SK-N-SH (cell line): Measurements from ENCODE around the gene PCDHB14. TPM values are rescaled to one million over a fixed set of nuclear protein-coding genes. Genes with fewer than 3 reads are reported as not detected.
"Not testable (repeated sequence)": the region's sequence is repeated elsewhere in the genome, so short reads cannot be mapped to it uniquely, and the experiment has no call there.

Experiments
- CTCF ChIA-PET: fragments of 300-600, 350-600 bp; formaldehyde crosslinking; extraction: SDS; loops from one replicate; lab custom pipeline; 2021; lab: Yijun Ruan, JAX
- POLR2A ChIA-PET: fragments of 350-600 bp; sonication (Branson Sonifier 250); formaldehyde crosslinking; extraction: SDS; loops from one replicate; lab custom pipeline; 2020; ENCODE audit warnings: antibody characterized with exemption, inconsistent platforms; lab: Yijun Ruan, JAX
- DNase-seq: peaks from one replicate; pipeline ENCODE4 v3.0.0; 2012
- H2AFZ ChIP-seq: fragments of 200-600 bp; sonication (generic); 2 replicates; pipeline ENCODE4 v1.8.1; 2016; ENCODE audit warnings: antibody characterized with exemption, mild to moderate bottlenecking, low read depth
- H3F3A ChIP-seq: fragments of 200-600 bp; sonication (generic); replicated peaks from 2 replicates; pipeline ENCODE3; 2016; ENCODE audit warnings: antibody characterized with exemption, mild to moderate bottlenecking; ENCODE audit not compliant: insufficient read depth
- H3K27ac ChIP-seq, 2 experiments: fragments of 200-500 bp in 1 of 2; fragments of 200-600 bp in 1 of 2; sonication (Bioruptor generic) in 1 of 2; sonication (generic), shearing (Covaris generic) in 1 of 2; 2 replicates each; pipeline versions ENCODE4 v1.5.1 to v1.6.1; 2014 to 2016; ENCODE audit warnings: low read depth in 2 of 2, inconsistent platforms in 1 of 2, low read length in 1 of 2, mild to moderate bottlenecking in 1 of 2, mixed read lengths in 1 of 2
- H3K27me3 ChIP-seq: fragments of 200-600 bp; sonication (generic), shearing (Covaris generic); 2 replicates; pipeline ENCODE4 v1.6.1; 2016; ENCODE audit warnings: mixed run types; ENCODE audit not compliant: insufficient read depth
- H3K36me3 ChIP-seq, 2 experiments: fragments of 200-500 bp in 1 of 2; fragments of 200-600 bp in 1 of 2; sonication (Bioruptor generic) in 1 of 2; sonication (generic) in 1 of 2; replicated peaks in 1 of 2; 2 replicates each; pipeline versions ENCODE3 to v1.5.1; 2014 to 2016; ENCODE audit warnings: low read length in 1 of 2, mild to moderate bottlenecking in 1 of 2; ENCODE audit not compliant: insufficient read depth in 2 of 2, control insufficient read depth in 1 of 2
- H3K4me1 ChIP-seq, 2 experiments: fragments of 200-500 bp in 1 of 2; fragments of 200-600 bp in 1 of 2; sonication (Bioruptor generic) in 1 of 2; sonication (generic), shearing (Covaris generic) in 1 of 2; 2 replicates each; pipeline versions ENCODE4 v1.5.1 to v1.6.1; 2014 to 2016; ENCODE audit warnings: low read depth in 1 of 2, low read length in 1 of 2, mixed run types in 1 of 2; ENCODE audit not compliant: insufficient read depth in 2 of 2, control insufficient read depth in 1 of 2
- H3K4me2 ChIP-seq: fragments of 200-600 bp; sonication (generic), shearing (Covaris generic); 2 replicates; pipeline ENCODE4 v1.6.1; 2017; ENCODE audit warnings: mixed run types
- H3K4me3 ChIP-seq, 2 experiments: fragments of 200-500 bp in 1 of 2; fragments of 200-600 bp in 1 of 2; sonication (Bioruptor generic) in 1 of 2; sonication (generic), shearing (Covaris generic) in 1 of 2; 2 replicates each; pipeline versions ENCODE4 v1.5.1 to v1.8.1; 2014 to 2016; ENCODE audit warnings: low read depth in 2 of 2, inconsistent platforms in 1 of 2, low read length in 1 of 2, mild to moderate bottlenecking in 1 of 2, mixed read lengths in 1 of 2, moderate library complexity in 1 of 2
- H3K79me2 ChIP-seq: fragments of 200-600 bp; sonication (generic); 2 replicates; pipeline ENCODE4 v1.8.1; 2017; ENCODE audit warnings: mild to moderate bottlenecking; ENCODE audit not compliant: insufficient read depth
- H3K9ac ChIP-seq: fragments of 200-600 bp; sonication (generic); 2 replicates; pipeline ENCODE4 v1.6.1; 2017; ENCODE audit warnings: mixed run types
- H3K9me2 ChIP-seq: fragments of 200-600 bp; sonication (generic); 2 replicates; pipeline ENCODE4 v1.6.1; 2017; ENCODE audit warnings: mixed run types
- H3K9me3 ChIP-seq: fragments of 200-600 bp; sonication (generic); 2 replicates; pipeline ENCODE4 v1.6.1; 2017; ENCODE audit warnings: mixed run types, mild to moderate bottlenecking, moderate library complexity
- H4K20me1 ChIP-seq: fragments of 200-600 bp; sonication (generic); 2 replicates; pipeline ENCODE4 v1.6.1; 2017; ENCODE audit warnings: mild to moderate bottlenecking, mixed run types; ENCODE audit not compliant: insufficient read depth
- CTCF ChIP-seq: fragments of 200-600 bp; sonication (generic); IDR thresholded peaks from 2 replicates; pipeline ENCODE4 v1.6.1; 2017; ENCODE audit warnings: antibody characterized with exemption, mild to moderate bottlenecking, moderate library complexity
- FOSL2 ChIP-seq: IDR thresholded peaks from 2 replicates; pipeline ENCODE4 v1.4.0; 2012; ENCODE audit warnings: low read depth, mild to moderate bottlenecking, moderate library complexity, borderline replicate concordance
- FOXJ3 ChIP-seq: sonication (generic); formaldehyde crosslinking; IDR thresholded peaks from 2 replicates; pipeline ENCODE4 v1.5.1; 2020; ENCODE audit warnings: mild to moderate bottlenecking, missing genetic modification reagents
- GABPA ChIP-seq: IDR thresholded peaks from 2 replicates; pipeline ENCODE4 v1.4.0; 2012; ENCODE audit warnings: low read depth, mild to moderate bottlenecking
- MAX ChIP-seq: IDR thresholded peaks from 2 replicates; pipeline ENCODE4 v1.4.0; 2012; ENCODE audit warnings: low read depth
- NFIC ChIP-seq: IDR thresholded peaks from 2 replicates; pipeline ENCODE4 v1.4.0; 2012; ENCODE audit warnings: borderline replicate concordance
- NRF1 ChIP-seq: IDR thresholded peaks from 2 replicates; pipeline ENCODE4 v1.6.1; 2012; ENCODE audit warnings: low read depth, mild to moderate bottlenecking, low read length
- RAD21 ChIP-seq: IDR thresholded peaks from 2 replicates; pipeline ENCODE4 v1.6.1; 2012; ENCODE audit warnings: mild to moderate bottlenecking, low read length
- RCOR1 ChIP-seq: fragments of 150-350 bp; IDR thresholded peaks from 2 replicates; pipeline ENCODE4 v1.6.1; 2017; ENCODE audit warnings: antibody characterized with exemption, low read length
- USF1 ChIP-seq: IDR thresholded peaks from 2 replicates; pipeline ENCODE4 v1.4.0; 2012; ENCODE audit warnings: low read depth, borderline replicate concordance
- ZBTB33 ChIP-seq: IDR thresholded peaks from 2 replicates; pipeline ENCODE4 v1.4.0; 2012; ENCODE audit warnings: low read depth, borderline replicate concordance
- WGBS: methylation state at CpG from one replicate; pipeline ENCODE4 v1.1.6; 2017; ENCODE audit warnings: low lambda C conversion rate; 5-methylcytosine and 5-hydroxymethylcytosine counted together
- polyA plus RNA-seq, 3 experiments: library from polyadenylated mRNA; depleted of rRNA; stranded (reverse); fragments of >200 nt; gene quantifications; 2 replicates each; pipeline ENCODE4 v1.2.3, GENCODE V29; 2012

PCDHB14 gene
- polyA plus RNA-seq, 1 of the 3 experiments (the other 2 are of a cell fraction) = 9.7 TPM

GRCh38 chr5:141177577-141178191 is 45.5 kb upstream of the PCDHB14 start, which contains the start of gene PCDHB8:
Gene PCDHB8, plus strand, starts transcription at chr5:141177790. Its CDS starts 245 bp downstream, at chr5:141178035.
- CTCF ChIA-PET = interaction anchor here (0.7 to 1.8 kb wide), 16 partner anchors 9 to 410 kb away, joined by 3 to 11 read pairs (median 4); partner anchors contain the start of genes PCDHAC1, PCDHB14, PCDHB5 and PCDHB6
- WGBS = 28% methylated on average over 14 of the region's 18 CpGs
- Histone ChIP-seq H3K4me2 (peak within 1 kb of the TSS; percentile 42; the same call in 1 of the 2 replicates), H3K4me3 (peak within 1 kb of the TSS; percentile 24 to 40; a peak in 3 of 4 replicates)
- H2AFZ ChIP-seq, H3K27me3 ChIP-seq, H3K9me2 ChIP-seq, H3K36me3 ChIP-seq, H4K20me1 ChIP-seq, H3K27ac ChIP-seq, POLR2A ChIA-PET, H3K4me1 ChIP-seq, H3F3A ChIP-seq, H3K79me2 ChIP-seq, H3K9me3 ChIP-seq, H3K9ac ChIP-seq: not testable (repeated sequence)
- DNase-seq = peak; percentile 69
- TF ChIP-seq CTCF = peak; percentile 51

GRCh38 chr5:141179371-141179770 is 43.8 kb upstream of the PCDHB14 start:
- H3K9me3 ChIP-seq, H3K4me1 ChIP-seq, H3K36me3 ChIP-seq, CTCF ChIA-PET, DNase-seq, H3K4me2 ChIP-seq, H3K27me3 ChIP-seq, H3F3A ChIP-seq, H3K9ac ChIP-seq, H3K4me3 ChIP-seq, H3K79me2 ChIP-seq, H3K27ac ChIP-seq, H4K20me1 ChIP-seq, POLR2A ChIA-PET, H2AFZ ChIP-seq, H3K9me2 ChIP-seq: not testable (repeated sequence)
- 62% methylated on average over 33 of the region's 39 CpGs for WGBS

GRCh38 chr5:141179876-141180275 is 43.3 kb upstream of the PCDHB14 start:
- H3K4me1 ChIP-seq, H3K4me2 ChIP-seq, DNase-seq, H3F3A ChIP-seq, H3K36me3 ChIP-seq, POLR2A ChIA-PET, H3K4me3 ChIP-seq, H3K9ac ChIP-seq, H3K9me2 ChIP-seq, H4K20me1 ChIP-seq, CTCF ChIA-PET, H2AFZ ChIP-seq, H3K9me3 ChIP-seq, H3K27ac ChIP-seq, H3K27me3 ChIP-seq, H3K79me2 ChIP-seq: not testable (repeated sequence)
- WGBS = 57% methylated on average over 12 of the region's 32 CpGs

- WGBS = 13% methylated on average over 1 of the region's 1 CpG
- CTCF ChIA-PET = no interaction called here
- TF ChIP-seq FOSL2 (no peak), GABPA (no peak), NRF1 (no peak), FOXJ3 (CRISPR knock-in tag) (no peak), ZBTB33 (no peak), RAD21 (no peak), MAX (no peak), USF1 (no peak), NFIC (no peak), RCOR1 (no peak)
These were observed 42.8 kb upstream of the PCDHB14 start for GRCh38 chr5:141180313-141180712.

More at GRCh38 chr5:141180313-141180712, 42.8 kb upstream of the PCDHB14 start:
- H3K27me3 ChIP-seq = no peaks in the 10 kb centered on the region
- POLR2A ChIA-PET = no interaction called here
- H3K27ac ChIP-seq = no peak overlapping the region
- no peaks in the 10 kb centered on the region for H3K79me2 ChIP-seq
- no peaks in the 10 kb centered on the region; the same call in 1 of the 2 replicates for H3K9me3 ChIP-seq
- no peaks in the 10 kb centered on the region for H4K20me1 ChIP-seq
- no peaks in the 10 kb centered on the region; a peak in 1 of 4 replicates for H3K4me1 ChIP-seq
- H3K36me3 ChIP-seq = peaks cover 0 to 6% of the 10 kb centered on the region in 2 experiments
- H3K9me2 ChIP-seq = no peaks in the 10 kb centered on the region
- no peak overlapping the region for H3K4me3 ChIP-seq
- no peak overlapping the region for H3K9ac ChIP-seq
- H3F3A ChIP-seq = no peaks in the 10 kb centered on the region
- no peak overlapping the region for H2AFZ ChIP-seq
- no peak for DNase-seq
- no peak overlapping the region for H3K4me2 ChIP-seq
